Neural progenitor cell (in vitro differentiated cells): ENCODE data around the gene OVCH2. TPM values are rescaled to one million over a fixed set of nuclear protein-coding genes. Genes with fewer than 3 reads are reported as not detected.
A peak's percentile ranks its signal among the peaks of the same experiment; 100 is the strongest.

Source experiments
- DNase-seq: peaks from one replicate; pipeline ENCODE4 v3.0.0-alpha.2; 2016; ENCODE audit warnings: low spot score
- H2AFZ ChIP-seq: fragments of 200-600 bp; sonication (generic); replicated peaks from 2 replicates; pipeline ENCODE4 v1.6.1; 2016; ENCODE audit warnings: antibody characterized with exemption
- H3F3A ChIP-seq: fragments of 200-600 bp; sonication (generic); 2 replicates; pipeline ENCODE4 v1.6.1; 2016; ENCODE audit warnings: antibody characterized with exemption, low read depth
- H3K27ac ChIP-seq: fragments of 200-600 bp; sonication (generic); 2 replicates; pipeline ENCODE4 v1.5.1; 2016; ENCODE audit warnings: mild to moderate bottlenecking
- H3K27me3 ChIP-seq: fragments of 200-600 bp; sonication (generic); 2 replicates; pipeline ENCODE4 v1.6.1; 2016; ENCODE audit warnings: mild to moderate bottlenecking, moderate library complexity
- H3K36me3 ChIP-seq: fragments of 200-600 bp; sonication (generic); 2 replicates; pipeline ENCODE4 v1.5.1; 2016
- H3K4me1 ChIP-seq: fragments of 200-600 bp; sonication (generic); 2 replicates; pipeline ENCODE4 v1.6.1; 2016; ENCODE audit warnings: mixed run types
- H3K4me2 ChIP-seq: fragments of 200-600 bp; sonication (generic); 2 replicates; pipeline ENCODE4 v1.6.1; 2016
- H3K4me3 ChIP-seq: fragments of 200-600 bp; sonication (generic); 2 replicates; pipeline ENCODE4 v1.5.1; 2016
- H3K79me2 ChIP-seq: fragments of 200-600 bp; sonication (generic); 2 replicates; pipeline ENCODE4 v1.6.1; 2016; ENCODE audit warnings: low read depth
- H3K9ac ChIP-seq: fragments of 200-600 bp; sonication (generic); 2 replicates; pipeline ENCODE4 v1.6.1; 2016
- H3K9me3 ChIP-seq: fragments of 200-600 bp; sonication (generic); 2 replicates; pipeline ENCODE4 v1.5.1; 2016; ENCODE audit warnings: low read depth
- H4K20me1 ChIP-seq: fragments of 200-600 bp; sonication (generic); 2 replicates; pipeline ENCODE4 v1.6.1; 2016; ENCODE audit warnings: low read depth
- H3K27ac Mint-ChIP-seq: 3 replicates; pipeline ENCODE4 v1.8.0; 2021; ENCODE audit warnings: mixed read lengths
- H3K27me3 Mint-ChIP-seq: 2 replicates; pipeline ENCODE4 v1.8.0; 2022; ENCODE audit warnings: low read depth, mild to moderate bottlenecking, inconsistent platforms, moderate library complexity, mixed read lengths; ENCODE audit not compliant: insufficient read depth
- H3K36me3 Mint-ChIP-seq: 3 replicates; pipeline ENCODE4 v1.8.0; 2021; ENCODE audit warnings: mixed read lengths
- H3K4me1 Mint-ChIP-seq: 3 replicates; pipeline ENCODE4 v1.8.0; 2021; ENCODE audit warnings: mixed read lengths
- H3K4me3 Mint-ChIP-seq: 3 replicates; pipeline ENCODE4 v1.8.0; 2021; ENCODE audit warnings: mild to moderate bottlenecking, moderate library complexity, mixed read lengths
- H3K9me3 Mint-ChIP-seq: 3 replicates; pipeline ENCODE4 v1.8.0; 2020; ENCODE audit warnings: mixed read lengths
- EZH2 ChIP-seq: fragments of 200-600 bp; sonication (generic); IDR thresholded peaks from 2 replicates; pipeline ENCODE4 v1.6.1; 2017; ENCODE audit warnings: antibody characterized with exemption, mild to moderate bottlenecking, moderate library complexity
- EZH2phosphoT487 ChIP-seq: fragments of 200-600 bp; sonication (generic); IDR thresholded peaks from 2 replicates; pipeline ENCODE4 v1.6.1; 2017; ENCODE audit warnings: antibody characterized with exemption
- total RNA-seq: library from RNA; depleted of rRNA; stranded (reverse); fragments of >200 nt; gene quantifications from 2 replicates; pipeline ENCODE4 v1.2.3, GENCODE V29; 2015; ENCODE audit warnings: low replicate concordance
- TF ChIP-seq, protein P1 (sequence below): fragments of 200-600 bp; sonication (generic); IDR thresholded peaks from 2 replicates; pipeline ENCODE4 v1.5.1; 2017; ENCODE audit warnings: antibody characterized with exemption, mild to moderate bottlenecking

OVCH2 gene
- total RNA-seq, 1 donor from 2014 or later: not detected

- Histone ChIP-seq H3K9ac (no peak overlapping the region), H3K27ac (no peak overlapping the region), H3K9me3 (no peaks in the 10 kb centered on the region), H4K20me1 (no peaks in the 10 kb centered on the region), H3K4me2 (no peak overlapping the region), H3K4me3 (no peak overlapping the region), H3K4me1 (no peaks in the 10 kb centered on the region), H3K27me3 (no peaks in the 10 kb centered on the region), H3F3A (no peaks in the 10 kb centered on the region), H3K36me3 (no peaks in the 10 kb centered on the region), H3K79me2 (no peaks in the 10 kb centered on the region), H2AFZ (no peak overlapping the region)
- H3K27me3 Mint-ChIP-seq: peaks cover 7% of the 10 kb centered on the region
- H3K27ac Mint-ChIP-seq: no peak overlapping the region
- no peaks in the 10 kb centered on the region for H3K9me3 Mint-ChIP-seq
- no peaks in the 10 kb centered on the region for H3K36me3 Mint-ChIP-seq
- no peak for DNase-seq
- TF ChIP-seq EZH2phosphoT487 (no peak), EZH2 (no peak)
- TF ChIP-seq, protein P1, sequence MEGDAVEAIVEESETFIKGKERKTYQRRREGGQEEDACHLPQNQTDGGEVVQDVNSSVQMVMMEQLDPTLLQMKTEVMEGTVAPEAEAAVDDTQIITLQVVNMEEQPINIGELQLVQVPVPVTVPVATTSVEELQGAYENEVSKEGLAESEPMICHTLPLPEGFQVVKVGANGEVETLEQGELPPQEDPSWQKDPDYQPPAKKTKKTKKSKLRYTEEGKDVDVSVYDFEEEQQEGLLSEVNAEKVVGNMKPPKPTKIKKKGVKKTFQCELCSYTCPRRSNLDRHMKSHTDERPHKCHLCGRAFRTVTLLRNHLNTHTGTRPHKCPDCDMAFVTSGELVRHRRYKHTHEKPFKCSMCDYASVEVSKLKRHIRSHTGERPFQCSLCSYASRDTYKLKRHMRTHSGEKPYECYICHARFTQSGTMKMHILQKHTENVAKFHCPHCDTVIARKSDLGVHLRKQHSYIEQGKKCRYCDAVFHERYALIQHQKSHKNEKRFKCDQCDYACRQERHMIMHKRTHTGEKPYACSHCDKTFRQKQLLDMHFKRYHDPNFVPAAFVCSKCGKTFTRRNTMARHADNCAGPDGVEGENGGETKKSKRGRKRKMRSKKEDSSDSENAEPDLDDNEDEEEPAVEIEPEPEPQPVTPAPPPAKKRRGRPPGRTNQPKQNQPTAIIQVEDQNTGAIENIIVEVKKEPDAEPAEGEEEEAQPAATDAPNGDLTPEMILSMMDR: no peak
- no peak overlapping the region for H3K4me3 Mint-ChIP-seq
- peaks cover 13% of the 10 kb centered on the region for H3K4me1 Mint-ChIP-seq
Measured at GRCh38 chr11:7655253-7656217, 50.7 kb downstream of the OVCH2 start.

DNA sequence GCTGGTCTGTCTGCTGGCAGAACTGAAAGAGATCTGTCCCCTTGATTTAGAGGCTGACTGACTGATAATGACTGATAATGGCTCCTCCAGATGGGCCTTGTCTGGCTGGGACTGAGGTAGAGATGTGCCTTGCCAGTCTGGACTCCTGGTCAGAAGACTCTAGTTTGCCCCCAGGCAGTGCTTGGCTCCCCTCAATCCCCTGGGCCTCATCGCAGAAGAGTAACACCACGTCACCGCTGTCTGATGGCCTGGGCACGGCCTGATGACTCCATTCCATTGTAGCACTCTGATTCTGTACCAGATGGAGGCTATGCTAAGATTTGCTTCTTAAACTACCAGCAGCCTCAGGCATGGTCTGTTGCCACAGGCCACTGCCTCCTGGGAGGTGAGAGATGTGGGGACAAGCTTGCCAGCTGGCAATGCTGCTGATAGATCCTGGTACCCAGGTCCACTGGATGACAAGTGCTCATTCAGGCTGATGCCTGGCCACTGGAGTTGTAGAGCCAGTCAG, 52.0 kb downstream of the OVCH2 start:
- no peaks in the 10 kb centered on the region for H3K27me3 ChIP-seq
- TF ChIP-seq EZH2phosphoT487 (no peak), EZH2 (no peak)
- TF ChIP-seq, protein P1: no peak
- H3K9ac ChIP-seq: no peak overlapping the region
- Mint-ChIP-seq H3K9me3 (no peaks in the 10 kb centered on the region), H3K36me3 (no peaks in the 10 kb centered on the region), H3K27me3 (peaks cover 7% of the 10 kb centered on the region), H3K4me1 (peaks cover 13% of the 10 kb centered on the region), H3K4me3 (no peak overlapping the region), H3K27ac (peak overlapping the region; percentile 83)
- H4K20me1 ChIP-seq: no peaks in the 10 kb centered on the region
- no peaks in the 10 kb centered on the region for H3K79me2 ChIP-seq
- no peaks in the 10 kb centered on the region for H3F3A ChIP-seq
- H3K4me1 ChIP-seq: no peaks in the 10 kb centered on the region
- H3K36me3 ChIP-seq: no peaks in the 10 kb centered on the region
- H3K4me2 ChIP-seq: no peak overlapping the region
- H2AFZ ChIP-seq: no peak overlapping the region
- no peaks in the 10 kb centered on the region for H3K9me3 ChIP-seq
- DNase-seq: no peak
- no peak overlapping the region for H3K4me3 ChIP-seq
- no peak overlapping the region for H3K27ac ChIP-seq

DNA sequence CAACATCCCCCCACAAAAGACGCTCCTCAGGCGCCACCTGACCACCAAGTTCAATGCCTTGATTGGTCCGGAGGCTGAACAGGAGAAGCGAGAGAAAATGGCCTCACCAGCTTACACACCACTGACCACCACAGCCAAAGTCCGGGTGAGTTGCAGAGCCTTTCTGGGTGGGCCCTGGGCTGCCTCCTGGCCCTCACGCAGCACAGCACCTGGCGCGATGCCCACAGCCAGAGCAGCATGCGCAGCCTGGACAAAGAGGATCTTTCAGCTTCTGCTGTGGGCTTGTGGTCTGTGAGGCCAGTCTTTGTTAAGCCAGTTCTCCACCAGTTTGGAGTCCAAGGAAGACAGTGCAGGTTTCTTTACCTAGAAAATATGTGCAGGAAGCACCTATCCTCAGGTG, 54.6 kb downstream of the OVCH2 start:
- Histone ChIP-seq H3K4me3 (no peak overlapping the region), H2AFZ (no peak overlapping the region), H3K4me2 (no peak overlapping the region), H4K20me1 (no peaks in the 10 kb centered on the region), H3K36me3 (no peaks in the 10 kb centered on the region), H3F3A (no peaks in the 10 kb centered on the region), H3K9me3 (no peaks in the 10 kb centered on the region), H3K4me1 (no peaks in the 10 kb centered on the region), H3K27ac (no peak overlapping the region), H3K79me2 (no peaks in the 10 kb centered on the region), H3K9ac (no peak overlapping the region), H3K27me3 (no peaks in the 10 kb centered on the region)
- no peaks in the 10 kb centered on the region for H3K36me3 Mint-ChIP-seq
- TF ChIP-seq EZH2 (no peak), EZH2phosphoT487 (no peak)
- TF ChIP-seq, protein P1: no peak
- no peak for DNase-seq
- no peak overlapping the region for H3K4me3 Mint-ChIP-seq
- no peaks in the 10 kb centered on the region for H3K9me3 Mint-ChIP-seq
- peaks cover 5% of the 10 kb centered on the region for H3K27me3 Mint-ChIP-seq
- peaks cover 4% of the 10 kb centered on the region for H3K4me1 Mint-ChIP-seq
- no peak overlapping the region for H3K27ac Mint-ChIP-seq
